A549 (cell line): ENCODE results near the gene MARK3. TPM values are rescaled to one million over a fixed set of nuclear protein-coding genes. Genes with fewer than 3 reads are reported as not detected.
A peak's percentile ranks its signal among the peaks of the same experiment; 100 is the strongest.

Experiments
- ATAC-seq, 2 experiments: fragments of 200-7000 bp in 1 of 2; fragments of >200 bp in 1 of 2; cut with Nextera tagmentation in 1 of 2; cut with Tn5 transposase in 1 of 2; 3 replicates each; pipeline versions ENCODE4 v1.8.0 to v1.9.1; 2018 to 2020; ENCODE audit warnings: mild to moderate bottlenecking in 1 of 2, moderate library complexity in 1 of 2
- CTCF ChIA-PET: fragments of 300-600 bp; sonication (Branson Sonifier 250); formaldehyde crosslinking; extraction: SDS; loops from one replicate; lab custom pipeline; 2021; ENCODE audit warnings: antibody characterized with exemption, inconsistent platforms; lab: Yijun Ruan, JAX
- POLR2A ChIA-PET: fragments of 350-600 bp; formaldehyde crosslinking; extraction: SDS; loops from one replicate; lab custom pipeline; 2021; ENCODE audit warnings: antibody characterized with exemption, inconsistent platforms; lab: Yijun Ruan, JAX
- DNase-seq, 2 experiments: peaks; one replicate each; pipeline versions ENCODE4 v3.0.0 to v3.0.0-alpha.2; 2011 to 2016; ENCODE audit warnings: low read depth in 1 of 2, low spot score in 1 of 2
- FAIRE-seq: peaks from 2 replicates; lab custom pipeline; 2011; peaks lifted over from hg19 to GRCh38; lab: Jason Lieb, UNC
- H3K27ac ChIP-seq, 2 experiments: fragments of >200 bp; sonication (Bioruptor Twin); formaldehyde crosslinking; 3 replicates each; pipeline ENCODE4 v1.5.1; 2016 to 2017
- H3K4me1 ChIP-seq: fragments of >200 bp; sonication (Bioruptor Twin); formaldehyde crosslinking; 3 replicates; pipeline ENCODE4 v1.6.1; 2016
- H3K4me2 ChIP-seq: fragments of >200 bp; sonication (Bioruptor Twin); formaldehyde crosslinking; 3 replicates; pipeline ENCODE4 v1.6.1; 2016
- H3K4me3 ChIP-seq: fragments of >200 bp; sonication (Bioruptor Twin); formaldehyde crosslinking; 3 replicates; pipeline ENCODE4 v1.5.1; 2016
- H3K9me3 ChIP-seq: fragments of >200 bp; sonication (Bioruptor Twin); formaldehyde crosslinking; 3 replicates; pipeline ENCODE4 v1.6.1; 2016
- CBX2 ChIP-seq: fragments of 200-600 bp; sonication (generic); IDR thresholded peaks from 2 replicates; pipeline ENCODE4 v1.6.1; 2016; ENCODE audit warnings: low read depth, mild to moderate bottlenecking, borderline replicate concordance
- CBX8 ChIP-seq: fragments of 200-600 bp; sonication (generic); IDR thresholded peaks from 2 replicates; pipeline ENCODE4 v1.6.1; 2016
- CHD4 ChIP-seq: fragments of 200-600 bp; sonication (generic); IDR thresholded peaks from 2 replicates; pipeline ENCODE4 v1.6.1; 2016; ENCODE audit warnings: antibody characterized with exemption, mild to moderate bottlenecking, borderline replicate concordance
- EHF ChIP-seq: fragments of 250-450 bp; sonication (Bioruptor Pico); IDR thresholded peaks from 2 replicates; pipeline ENCODE4 v1.5.0; 2020; ENCODE audit warnings: mild to moderate bottlenecking
- FOSL2 ChIP-seq, 2 experiments: fragments of 450-650 bp in 1 of 2; fragments of >200 bp in 1 of 2; sonication (Bioruptor Twin) in 1 of 2; formaldehyde crosslinking; IDR thresholded peaks; 2 replicates each; pipeline versions ENCODE4 v1.5.0 to v1.6.1; 2016 to 2020; ENCODE audit warnings: mild to moderate bottlenecking in 1 of 2, moderate library complexity in 1 of 2
- FOXS1 ChIP-seq: fragments of 250-450 bp; sonication (Bioruptor Pico); IDR thresholded peaks from 2 replicates; pipeline ENCODE4 v1.5.0; 2020; ENCODE audit warnings: mild to moderate bottlenecking, moderate library complexity
- GATA3 ChIP-seq: IDR thresholded peaks from 2 replicates; pipeline ENCODE4 v1.6.1; 2012; ENCODE audit warnings: borderline replicate concordance
- HEYL ChIP-seq: fragments of 250-450 bp; sonication (Bioruptor Pico); IDR thresholded peaks from 2 replicates; pipeline ENCODE4 v1.8.0; 2021; ENCODE audit warnings: mild to moderate bottlenecking, moderate library complexity
- JUN ChIP-seq, 2 experiments: fragments of >200 bp; sonication (Bioruptor Twin); formaldehyde crosslinking; IDR thresholded peaks; 2 replicates in 1 of 2; 3 replicates in 1 of 2; pipeline ENCODE4 v1.6.1; 2016 to 2017
- KDM1A ChIP-seq: fragments of 200-600 bp; sonication (generic); IDR thresholded peaks from 2 replicates; pipeline ENCODE4 v1.6.1; 2016; ENCODE audit warnings: low read depth, mild to moderate bottlenecking
- KDM5A ChIP-seq: fragments of 200-600 bp; sonication (generic); IDR thresholded peaks from 2 replicates; pipeline ENCODE4 v1.6.1; 2016; ENCODE audit warnings: antibody characterized with exemption, mild to moderate bottlenecking
- NPAS2 ChIP-seq: fragments of 250-450 bp; sonication (Bioruptor Pico); IDR thresholded peaks from 2 replicates; pipeline ENCODE4 v1.8.0; 2022; ENCODE audit warnings: mild to moderate bottlenecking, moderate library complexity, borderline replicate concordance
- RARB ChIP-seq: fragments of 250-450 bp; sonication (Bioruptor Pico); IDR thresholded peaks from 2 replicates; pipeline ENCODE4 v1.8.0; 2021; ENCODE audit warnings: mild to moderate bottlenecking, moderate library complexity
- RFX5 ChIP-seq: fragments of 450-650 bp; IDR thresholded peaks from 2 replicates; pipeline ENCODE4 v1.7.1; 2014; ENCODE audit warnings: antibody characterized with exemption, mild to moderate bottlenecking, moderate library complexity
- RNF2 ChIP-seq: fragments of 200-600 bp; sonication (generic); IDR thresholded peaks from 2 replicates; pipeline ENCODE4 v1.6.1; 2016; ENCODE audit warnings: low read depth, mild to moderate bottlenecking, antibody characterized with exemption, moderate library complexity, borderline replicate concordance
- SREBF2 ChIP-seq: fragments of 450-650 bp; IDR thresholded peaks from 2 replicates; pipeline ENCODE4 v1.6.1; 2014; ENCODE audit warnings: mild to moderate bottlenecking, moderate library complexity
- ZNF302 ChIP-seq: fragments of 250-450 bp; sonication (Bioruptor Pico); IDR thresholded peaks from 2 replicates; pipeline ENCODE4 v1.9.0; 2021; ENCODE audit warnings: inconsistent platforms, mild to moderate bottlenecking, moderate library complexity
- WGBS: methylation state at CpG from one replicate; pipeline ENCODE4 v1.1.6; 2017; ENCODE audit errors: missing lambda C conversion rate; 5-methylcytosine and 5-hydroxymethylcytosine counted together
- polyA plus RNA-seq, 4 experiments: library from polyadenylated mRNA; depleted of rRNA in 3 of 4; stranded (reverse); fragments of >200 nt; fragmentation: RNase III in 1 of 4; extraction: RNeasy Plus Mini Kit Qiagen cat#74134 plus additional on column Dnase treatment in 1 of 4; gene quantifications; 2 replicates in 3 of 4; 3 replicates in 1 of 4; pipeline ENCODE4 v1.2.3, GENCODE V29; 2011 to 2017
- TF ChIP-seq, protein P1 (sequence below): fragments of >200 bp; sonication (Bioruptor Twin); formaldehyde crosslinking; IDR thresholded peaks from 2 replicates; pipeline ENCODE4 v1.6.1; 2016
- TF ChIP-seq, protein P2 (sequence below): fragments of >200 bp; sonication (Bioruptor Twin); formaldehyde crosslinking; IDR thresholded peaks from 3 replicates; pipeline ENCODE4 v1.5.1; 2016
- TF ChIP-seq, protein P3 (sequence below): IDR thresholded peaks from 2 replicates; pipeline ENCODE4 v1.6.1; 2012; ENCODE audit warnings: low read depth, borderline replicate concordance
- TF ChIP-seq, protein P4 (sequence below): fragments of 200-600 bp; sonication (generic); IDR thresholded peaks from 2 replicates; pipeline ENCODE4 v1.6.1; 2016; ENCODE audit warnings: antibody characterized with exemption, mild to moderate bottlenecking, moderate library complexity
- TF ChIP-seq, protein P5 (sequence below): fragments of 450-650 bp; IDR thresholded peaks from 2 replicates; pipeline ENCODE4 v1.6.1; 2014; ENCODE audit warnings: antibody characterized with exemption

Gene MARK3
- polyA plus RNA-seq, 2 of the 4 experiments (the other 2 are of a cell fraction) = 59.7 to 97.6 TPM

DNA sequence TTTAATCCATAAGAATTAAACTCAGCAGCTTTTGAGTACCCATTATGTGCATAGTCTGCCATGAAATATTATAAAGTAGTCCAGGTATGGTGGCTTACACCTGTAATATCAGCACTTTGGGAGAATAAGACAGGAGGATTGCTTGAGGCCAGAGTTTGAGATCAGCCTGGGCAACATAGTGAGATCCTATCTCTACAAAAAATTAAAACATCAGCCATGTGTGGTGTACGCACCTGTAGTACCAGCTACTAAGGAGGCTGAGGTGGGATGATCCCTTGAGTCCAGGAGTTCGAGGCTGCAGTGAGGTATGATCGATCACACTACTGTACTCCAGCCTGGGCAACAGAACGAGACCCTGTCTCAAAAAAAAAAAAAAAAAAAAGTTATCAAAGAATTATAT lies 15.3 kb downstream of the MARK3 start:
- CTCF ChIA-PET = interaction anchor here (0.6 to 1.7 kb wide), 3 partner anchors 10 to 59 kb away, joined by 3 to 14 read pairs (median 3); no protein-coding TSS in a partner anchor
- Histone ChIP-seq H3K4me1 (peaks cover 61% of the 10 kb centered on the region), H3K9me3 (no peaks in the 10 kb centered on the region), H3K4me2 (no peak overlapping the region), H3K27ac (no peak overlapping the region), H3K4me3 (no peak overlapping the region)
- no peak for DNase-seq
- TF ChIP-seq, protein P1, sequence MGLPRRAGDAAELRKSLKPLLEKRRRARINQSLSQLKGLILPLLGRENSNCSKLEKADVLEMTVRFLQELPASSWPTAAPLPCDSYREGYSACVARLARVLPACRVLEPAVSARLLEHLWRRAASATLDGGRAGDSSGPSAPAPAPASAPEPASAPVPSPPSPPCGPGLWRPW = no peak
- TF ChIP-seq, protein P2, sequence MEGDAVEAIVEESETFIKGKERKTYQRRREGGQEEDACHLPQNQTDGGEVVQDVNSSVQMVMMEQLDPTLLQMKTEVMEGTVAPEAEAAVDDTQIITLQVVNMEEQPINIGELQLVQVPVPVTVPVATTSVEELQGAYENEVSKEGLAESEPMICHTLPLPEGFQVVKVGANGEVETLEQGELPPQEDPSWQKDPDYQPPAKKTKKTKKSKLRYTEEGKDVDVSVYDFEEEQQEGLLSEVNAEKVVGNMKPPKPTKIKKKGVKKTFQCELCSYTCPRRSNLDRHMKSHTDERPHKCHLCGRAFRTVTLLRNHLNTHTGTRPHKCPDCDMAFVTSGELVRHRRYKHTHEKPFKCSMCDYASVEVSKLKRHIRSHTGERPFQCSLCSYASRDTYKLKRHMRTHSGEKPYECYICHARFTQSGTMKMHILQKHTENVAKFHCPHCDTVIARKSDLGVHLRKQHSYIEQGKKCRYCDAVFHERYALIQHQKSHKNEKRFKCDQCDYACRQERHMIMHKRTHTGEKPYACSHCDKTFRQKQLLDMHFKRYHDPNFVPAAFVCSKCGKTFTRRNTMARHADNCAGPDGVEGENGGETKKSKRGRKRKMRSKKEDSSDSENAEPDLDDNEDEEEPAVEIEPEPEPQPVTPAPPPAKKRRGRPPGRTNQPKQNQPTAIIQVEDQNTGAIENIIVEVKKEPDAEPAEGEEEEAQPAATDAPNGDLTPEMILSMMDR = no peak
- TF ChIP-seq, protein P3, sequence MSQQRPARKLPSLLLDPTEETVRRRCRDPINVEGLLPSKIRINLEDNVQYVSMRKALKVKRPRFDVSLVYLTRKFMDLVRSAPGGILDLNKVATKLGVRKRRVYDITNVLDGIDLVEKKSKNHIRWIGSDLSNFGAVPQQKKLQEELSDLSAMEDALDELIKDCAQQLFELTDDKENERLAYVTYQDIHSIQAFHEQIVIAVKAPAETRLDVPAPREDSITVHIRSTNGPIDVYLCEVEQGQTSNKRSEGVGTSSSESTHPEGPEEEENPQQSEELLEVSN = no peak
- TF ChIP-seq EHF (no peak), RARB (CRISPR knock-in tag) (no peak), FOXS1 (CRISPR knock-in tag) (no peak), KDM1A (no peak)
- FAIRE-seq = no peak
- 85% methylated on average over 4 of the region's 4 CpGs for WGBS
- POLR2A ChIA-PET = no interaction called here
- no peak for ATAC-seq

DNA sequence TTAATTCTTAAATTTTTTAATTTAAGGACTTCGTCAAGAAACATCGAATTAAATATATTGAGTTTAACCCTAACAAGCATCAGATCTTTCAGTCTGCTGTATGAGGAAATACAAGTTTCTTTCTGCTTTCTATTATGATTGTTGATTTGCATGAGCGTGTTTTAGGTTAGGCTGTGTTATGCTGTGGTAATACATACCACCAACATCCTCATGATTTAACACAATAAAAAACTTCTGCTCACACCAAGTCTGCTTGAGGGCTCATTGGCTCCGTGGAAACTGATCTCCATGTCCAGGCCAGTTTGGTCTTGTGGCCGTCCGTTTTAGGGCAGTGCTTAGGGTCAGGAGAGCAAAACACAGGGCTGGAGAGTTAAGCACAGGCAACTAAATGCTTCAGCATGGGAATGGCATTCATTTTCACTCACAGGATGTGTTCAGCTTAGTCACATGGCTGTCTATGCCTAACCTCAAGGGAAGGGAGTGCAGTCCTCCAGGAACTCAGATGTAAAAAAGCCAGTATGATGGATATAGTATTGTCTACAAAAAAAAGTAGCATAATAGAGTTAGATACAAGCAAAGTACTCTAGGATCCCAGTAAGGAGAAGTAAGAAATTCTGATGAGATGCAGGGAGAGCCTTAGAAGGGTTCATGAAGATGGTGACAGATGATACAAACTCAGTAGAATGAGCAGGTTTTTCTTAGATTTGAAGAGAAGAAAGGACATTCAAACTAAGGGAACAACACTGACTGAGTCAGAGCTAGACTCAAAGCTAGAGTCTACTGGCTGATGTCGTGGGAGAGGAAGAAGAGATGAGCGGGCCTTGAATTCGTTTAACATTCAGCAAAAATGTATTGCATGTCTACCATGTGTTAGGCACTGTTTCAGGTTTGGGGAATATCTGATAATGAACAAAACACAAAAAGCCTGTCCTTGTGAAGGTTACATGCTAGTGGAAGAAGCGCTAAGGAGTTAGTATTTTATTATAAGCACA lies 16.3 kb downstream of the MARK3 start:
- Histone ChIP-seq H3K4me3 (no peak overlapping the region), H3K4me1 (peaks cover 53% of the 10 kb centered on the region), H3K9me3 (no peaks in the 10 kb centered on the region), H3K27ac (peak overlapping the region in 1 of 2 experiments; percentile 52; a peak in 3 of 6 replicates), H3K4me2 (peak overlapping the region; percentile 15; the same call in 2 of the 3 replicates)
- 79% methylated on average over 10 of the region's 10 CpGs for WGBS
- DNase-seq (no peak), FAIRE-seq (no peak), ATAC-seq (peak; percentile 30 to 67; a peak in 3 of 6 replicates)
- TF ChIP-seq HEYL = no peak
- TF ChIP-seq KDM5A = no peak
- CTCF ChIA-PET = interaction anchor here (0.6 to 3.9 kb wide), 2 partner anchors 11 to 83 kb away, joined by 3 to 16 read pairs; no protein-coding TSS in a partner anchor
- POLR2A ChIA-PET = no interaction called here

DNA sequence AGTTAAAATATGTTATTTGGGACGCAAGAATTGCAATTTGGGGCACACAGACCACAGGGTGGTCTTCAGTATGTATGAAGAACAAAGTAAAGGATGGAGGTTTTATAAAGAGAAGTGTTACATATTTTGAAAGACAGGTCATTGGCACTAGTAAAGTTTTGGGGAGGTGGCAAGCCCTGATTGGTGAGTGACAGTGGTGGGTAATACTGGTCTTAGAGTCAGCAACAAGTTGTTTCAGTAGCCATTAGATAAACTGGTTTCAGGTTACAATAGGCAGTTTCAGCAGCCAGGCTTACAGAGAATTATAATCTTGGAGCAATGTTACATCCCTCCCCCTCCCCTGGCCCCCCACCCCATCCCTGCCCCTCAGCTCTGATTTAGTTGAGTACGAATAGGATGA lies 17.5 kb downstream of the MARK3 start:
- peak overlapping the region; percentile 45; the same call in 2 of the 3 replicates for H3K4me2 ChIP-seq
- ChIA-PET POLR2A (no interaction called here), CTCF (interaction anchor here (1.4 to 4.5 kb wide), 3 partner anchors 9 to 298 kb away, joined by 3 to 21 read pairs (median 16); no protein-coding TSS in a partner anchor)
- H3K9me3 ChIP-seq = no peaks in the 10 kb centered on the region
- no peak overlapping the region for H3K27ac ChIP-seq
- FAIRE-seq (no peak), DNase-seq (no peak), ATAC-seq (0 out of 6 replicates have a peak, but pooled peaks of 1 of the 2 experiments have one; percentile 38)
- H3K4me3 ChIP-seq = no peak overlapping the region
- H3K4me1 ChIP-seq = peaks cover 51% of the 10 kb centered on the region
- WGBS = 92% methylated on average over 2 of the region's 2 CpGs
- TF ChIP-seq NPAS2 (CRISPR knock-in tag) = no peak
- TF ChIP-seq CHD4 = no peak
- no peak for TF ChIP-seq JUN (IDR thresholded peaks at IDR 0.05)
- no peak for TF ChIP-seq RFX5
- TF ChIP-seq GATA3 = no peak
- TF ChIP-seq, protein P4, sequence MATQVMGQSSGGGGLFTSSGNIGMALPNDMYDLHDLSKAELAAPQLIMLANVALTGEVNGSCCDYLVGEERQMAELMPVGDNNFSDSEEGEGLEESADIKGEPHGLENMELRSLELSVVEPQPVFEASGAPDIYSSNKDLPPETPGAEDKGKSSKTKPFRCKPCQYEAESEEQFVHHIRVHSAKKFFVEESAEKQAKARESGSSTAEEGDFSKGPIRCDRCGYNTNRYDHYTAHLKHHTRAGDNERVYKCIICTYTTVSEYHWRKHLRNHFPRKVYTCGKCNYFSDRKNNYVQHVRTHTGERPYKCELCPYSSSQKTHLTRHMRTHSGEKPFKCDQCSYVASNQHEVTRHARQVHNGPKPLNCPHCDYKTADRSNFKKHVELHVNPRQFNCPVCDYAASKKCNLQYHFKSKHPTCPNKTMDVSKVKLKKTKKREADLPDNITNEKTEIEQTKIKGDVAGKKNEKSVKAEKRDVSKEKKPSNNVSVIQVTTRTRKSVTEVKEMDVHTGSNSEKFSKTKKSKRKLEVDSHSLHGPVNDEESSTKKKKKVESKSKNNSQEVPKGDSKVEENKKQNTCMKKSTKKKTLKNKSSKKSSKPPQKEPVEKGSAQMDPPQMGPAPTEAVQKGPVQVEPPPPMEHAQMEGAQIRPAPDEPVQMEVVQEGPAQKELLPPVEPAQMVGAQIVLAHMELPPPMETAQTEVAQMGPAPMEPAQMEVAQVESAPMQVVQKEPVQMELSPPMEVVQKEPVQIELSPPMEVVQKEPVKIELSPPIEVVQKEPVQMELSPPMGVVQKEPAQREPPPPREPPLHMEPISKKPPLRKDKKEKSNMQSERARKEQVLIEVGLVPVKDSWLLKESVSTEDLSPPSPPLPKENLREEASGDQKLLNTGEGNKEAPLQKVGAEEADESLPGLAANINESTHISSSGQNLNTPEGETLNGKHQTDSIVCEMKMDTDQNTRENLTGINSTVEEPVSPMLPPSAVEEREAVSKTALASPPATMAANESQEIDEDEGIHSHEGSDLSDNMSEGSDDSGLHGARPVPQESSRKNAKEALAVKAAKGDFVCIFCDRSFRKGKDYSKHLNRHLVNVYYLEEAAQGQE = no peak
- TF ChIP-seq SREBF2 = no peak
- TF ChIP-seq, protein P5, sequence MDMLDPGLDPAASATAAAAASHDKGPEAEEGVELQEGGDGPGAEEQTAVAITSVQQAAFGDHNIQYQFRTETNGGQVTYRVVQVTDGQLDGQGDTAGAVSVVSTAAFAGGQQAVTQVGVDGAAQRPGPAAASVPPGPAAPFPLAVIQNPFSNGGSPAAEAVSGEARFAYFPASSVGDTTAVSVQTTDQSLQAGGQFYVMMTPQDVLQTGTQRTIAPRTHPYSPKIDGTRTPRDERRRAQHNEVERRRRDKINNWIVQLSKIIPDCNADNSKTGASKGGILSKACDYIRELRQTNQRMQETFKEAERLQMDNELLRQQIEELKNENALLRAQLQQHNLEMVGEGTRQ = no peak
- no peak for TF ChIP-seq ZNF302 (CRISPR knock-in tag)
- no peak for TF ChIP-seq CBX2
- TF ChIP-seq KDM5A = no peak
- no peak for TF ChIP-seq EHF
- TF ChIP-seq FOSL2 (IDR thresholded peaks at IDR 0.05) = no peak
- TF ChIP-seq FOSL2 (CRISPR knock-in tag; IDR thresholded peaks at IDR 0.05) = no peak
- no peak for TF ChIP-seq RARB (CRISPR knock-in tag)
- no peak for TF ChIP-seq RNF2
- TF ChIP-seq CBX8 = no peak
